ENCODE measurements around the gene ANK3. TPM values are rescaled to one million over a fixed set of nuclear protein-coding genes. Genes with fewer than 3 reads are reported as not detected.
"Not testable (repeated sequence)": the region's sequence is repeated elsewhere in the genome, so short reads cannot be mapped to it uniquely, and the experiment has no call there.

Gene ANK3
- total RNA-seq, 2 experiments from 2014 or later = 24.0 to 25.2 TPM

GRCh38 chr10:60299961-60300883, 89.5 kb downstream of the ANK3 start:
- ChIA-PET CTCF (interaction anchor here (0.8 kb wide), 1 partner anchor 466 kb away, joined by 3 read pairs; no protein-coding TSS in a partner anchor), POLR2A (no interaction called here)
- H3K36me3 Mint-ChIP-seq (ENCODE audit: low read depth) = no peaks in the 10 kb centered on the region
- no peak overlapping the region for H3K4me3 Mint-ChIP-seq
- no peak for DNase-seq
- no peak for ATAC-seq
- intact Hi-C loops (cut with DNase I, micrococcal nuclease) = no loop called here
- no peaks in the 10 kb centered on the region for H3K27me3 Mint-ChIP-seq
- no peaks in the 10 kb centered on the region for H3K9me3 Mint-ChIP-seq (ENCODE audit: low read depth)
- no peak overlapping the region for H3K27ac Mint-ChIP-seq
- H3K4me1 Mint-ChIP-seq = peaks cover 6% of the 10 kb centered on the region

GRCh38 chr10:60299390-60299778, 90.3 kb downstream of the ANK3 start:
- no peaks in the 10 kb centered on the region for H3K36me3 Mint-ChIP-seq (ENCODE audit: low read depth)
- DNase-seq (no peak), ATAC-seq (no peak)

GRCh38 chr10:60298408-60299389, 91.0 kb downstream of the ANK3 start:
- H3K4me1 Mint-ChIP-seq = peaks cover 2% of the 10 kb centered on the region
- no peak overlapping the region for H3K27ac Mint-ChIP-seq
- H3K4me3 Mint-ChIP-seq = no peak overlapping the region
- CTCF ChIA-PET = interaction anchor here (0.6 to 0.7 kb wide), 2 partner anchors 19 to 1581 kb away, joined by 3 read pairs; no protein-coding TSS in a partner anchor
- POLR2A ChIA-PET = no interaction called here
- no peak for DNase-seq
- no peaks in the 10 kb centered on the region for H3K36me3 Mint-ChIP-seq (ENCODE audit: low read depth)
- intact Hi-C loops (cut with DNase I, micrococcal nuclease) = no loop called here
- no peaks in the 10 kb centered on the region for H3K9me3 Mint-ChIP-seq (ENCODE audit: low read depth)
- no peaks in the 10 kb centered on the region for H3K27me3 Mint-ChIP-seq
- ATAC-seq = no peak

More at GRCh38 chr10:60299390-60299778, 90.3 kb downstream of the ANK3 start:
- Mint-ChIP-seq H3K27me3 (no peaks in the 10 kb centered on the region), H3K27ac (no peak overlapping the region), H3K4me3 (no peak overlapping the region), H3K4me1 (peaks cover 6% of the 10 kb centered on the region), H3K9me3 (ENCODE audit: low read depth) (no peaks in the 10 kb centered on the region)
- ChIA-PET CTCF (no interaction called here), POLR2A (no interaction called here)
- intact Hi-C loops (cut with DNase I, micrococcal nuclease) = no loop called here

GRCh38 chr10:60296073-60296472, 93.6 kb downstream of the ANK3 start:
- ChIA-PET POLR2A (no interaction called here), CTCF (no interaction called here)
- ATAC-seq (no peak), DNase-seq (no peak)
- Mint-ChIP-seq H3K27ac (no peak overlapping the region), H3K4me1 (peaks cover 2% of the 10 kb centered on the region), H3K4me3 (no peak overlapping the region), H3K27me3 (no peaks in the 10 kb centered on the region), H3K36me3 (ENCODE audit: low read depth) (no peaks in the 10 kb centered on the region), H3K9me3 (ENCODE audit: low read depth) (no peaks in the 10 kb centered on the region)
- intact Hi-C loops (cut with DNase I, micrococcal nuclease) = no loop called here

- no peaks in the 10 kb centered on the region for H3K36me3 Mint-ChIP-seq (ENCODE audit: low read depth)
- DNase-seq (no peak), ATAC-seq (no peak)
- no peaks in the 10 kb centered on the region for H3K27me3 Mint-ChIP-seq
- POLR2A ChIA-PET = no interaction called here
- no peak overlapping the region for H3K4me3 Mint-ChIP-seq
- peaks cover 2% of the 10 kb centered on the region for H3K4me1 Mint-ChIP-seq
- no peak overlapping the region for H3K27ac Mint-ChIP-seq
- CTCF ChIA-PET = no interaction called here
- intact Hi-C loops (cut with DNase I, micrococcal nuclease) = no loop called here
- no peaks in the 10 kb centered on the region for H3K9me3 Mint-ChIP-seq (ENCODE audit: low read depth)
Observed at GRCh38 chr10:60295028-60295937, 94.4 kb downstream of the ANK3 start.

- ATAC-seq = no peak
- intact Hi-C loops (cut with DNase I, micrococcal nuclease) = no loop called here
- H3K36me3 Mint-ChIP-seq (ENCODE audit: low read depth) = no peaks in the 10 kb centered on the region
Observed at GRCh38 chr10:60293581-60294175, 96.0 kb downstream of the ANK3 start.

GRCh38 chr10:60292998-60293397, 96.7 kb downstream of the ANK3 start:
- intact Hi-C loops (cut with DNase I, micrococcal nuclease) = no loop called here
- Mint-ChIP-seq H3K36me3 (ENCODE audit: low read depth) (no peaks in the 10 kb centered on the region), H3K27ac (no peak overlapping the region), H3K27me3 (no peaks in the 10 kb centered on the region), H3K4me3 (no peak overlapping the region), H3K4me1 (peaks cover 6% of the 10 kb centered on the region), H3K9me3 (ENCODE audit: low read depth) (no peaks in the 10 kb centered on the region)
- ChIA-PET POLR2A (no interaction called here), CTCF (no interaction called here)
- DNase-seq = no peak
- no peak for ATAC-seq

More at GRCh38 chr10:60293581-60294175, 96.0 kb downstream of the ANK3 start:
- Mint-ChIP-seq H3K27ac (no peak overlapping the region), H3K4me3 (no peak overlapping the region), H3K4me1 (no peaks in the 10 kb centered on the region), H3K9me3 (ENCODE audit: low read depth) (no peaks in the 10 kb centered on the region), H3K27me3 (no peaks in the 10 kb centered on the region)
- no peak for DNase-seq
- ChIA-PET CTCF (no interaction called here), POLR2A (no interaction called here)

GRCh38 chr10:60292536-60292935, 97.1 kb downstream of the ANK3 start:
- H3K27ac Mint-ChIP-seq; H3K4me1 Mint-ChIP-seq; POLR2A ChIA-PET; H3K27me3 Mint-ChIP-seq; CTCF ChIA-PET; DNase-seq; intact Hi-C loops (cut with DNase I, micrococcal nuclease); H3K9me3 Mint-ChIP-seq (ENCODE audit: low read depth); ATAC-seq; H3K36me3 Mint-ChIP-seq (ENCODE audit: low read depth); H3K4me3 Mint-ChIP-seq: not testable (repeated sequence)

- Mint-ChIP-seq H3K9me3 (ENCODE audit: low read depth) (no peaks in the 10 kb centered on the region), H3K27ac (no peak overlapping the region), H3K36me3 (ENCODE audit: low read depth) (no peaks in the 10 kb centered on the region), H3K4me1 (peaks cover 8% of the 10 kb centered on the region), H3K4me3 (no peak overlapping the region), H3K27me3 (no peaks in the 10 kb centered on the region)
- intact Hi-C loops (cut with DNase I, micrococcal nuclease) = no loop called here
- ChIA-PET POLR2A (no interaction called here), CTCF (no interaction called here)
- no peak for DNase-seq
- no peak for ATAC-seq
Observed at GRCh38 chr10:60291344-60291930, 98.2 kb downstream of the ANK3 start.

- Mint-ChIP-seq H3K36me3 (ENCODE audit: low read depth) (no peaks in the 10 kb centered on the region), H3K27ac (no peak overlapping the region), H3K9me3 (ENCODE audit: low read depth) (no peaks in the 10 kb centered on the region), H3K4me3 (no peak overlapping the region), H3K4me1 (peaks cover 8% of the 10 kb centered on the region), H3K27me3 (no peaks in the 10 kb centered on the region)
- intact Hi-C loops (cut with DNase I, micrococcal nuclease) = no loop called here
- POLR2A ChIA-PET = no interaction called here
- ATAC-seq = no peak
- DNase-seq = no peak
- CTCF ChIA-PET = interaction anchor here (0.7 to 1.1 kb wide), 3 partner anchors 89 to 178 kb away, joined by 3 read pairs; no protein-coding TSS in a partner anchor
Observed at GRCh38 chr10:60290558-60290957, 99.1 kb downstream of the ANK3 start.
